ENCODE data around the gene ZNF547.
A peak's percentile ranks its signal among the peaks of the same experiment; 100 is the strongest.

ZNF547 gene

DNA sequence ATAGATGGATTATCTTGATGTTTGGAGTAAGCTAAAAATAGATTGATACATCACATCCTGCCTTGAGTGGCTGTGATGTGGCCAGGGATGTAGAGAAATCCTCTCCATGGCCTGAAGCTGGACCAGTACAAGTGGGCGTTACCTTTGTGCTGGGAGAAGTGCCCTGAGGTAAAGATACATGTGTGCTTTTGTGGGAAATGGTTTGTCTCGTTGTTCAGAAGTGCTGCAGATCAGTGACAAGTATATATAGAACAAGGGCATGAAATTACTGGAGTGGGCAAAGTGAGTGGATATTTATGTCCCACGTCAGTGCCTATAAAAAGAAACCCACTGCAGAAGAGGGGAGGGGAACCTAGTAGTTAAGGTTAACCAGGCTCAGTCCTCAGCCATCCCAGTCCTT is 24.5 kb upstream of the ZNF547 start:
- H3K4me1 ChIP-seq (ENCODE audit: control insufficient read depth, insufficient read depth, low read length) = peaks cover 4% of the 10 kb centered on the region
- H3K9me3 ChIP-seq (ENCODE audit: control insufficient read depth in 2 of 2, low read length in 2 of 2) = no peaks in the 10 kb centered on the region
- no peaks in the 10 kb centered on the region for H3K27me3 ChIP-seq (ENCODE audit: control insufficient read depth in 1 of 2, insufficient read depth in 2 of 2, low read length in 2 of 2)
- H3K4me3 ChIP-seq (ENCODE audit: low read length in 2 of 2) = peak overlapping the region in 1 of 2 donors; percentile 31
- no peak overlapping the region for H3K27ac ChIP-seq (ENCODE audit: low read length)
- no peak overlapping the region for H3K9ac ChIP-seq (ENCODE audit: low read length in 2 of 2)
- H3K36me3 ChIP-seq (ENCODE audit: control insufficient read depth in 2 of 2, insufficient read depth in 2 of 2, low read length in 2 of 2) = no peaks in the 10 kb centered on the region

DNA sequence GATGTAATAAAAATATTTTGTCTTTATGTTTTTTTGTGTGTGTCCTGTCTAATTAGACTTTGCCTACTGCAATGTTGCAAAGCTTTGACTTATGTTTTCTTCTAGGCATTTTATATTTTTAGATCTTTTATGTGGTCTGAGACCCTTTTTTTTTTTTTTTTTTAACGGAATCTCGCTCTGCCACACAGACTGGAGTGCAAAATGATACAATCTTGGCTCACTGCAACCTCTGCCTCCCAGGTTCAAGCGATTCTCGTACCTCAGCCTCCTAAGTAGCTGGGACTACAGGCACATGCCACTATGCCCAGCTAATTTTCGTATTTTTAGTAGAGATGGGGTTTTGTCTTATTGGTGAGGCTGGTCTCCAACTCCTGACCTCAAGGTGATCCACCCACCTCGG is 20.8 kb upstream of the ZNF547 start:
- Histone ChIP-seq H3K27me3 (ENCODE audit: control insufficient read depth in 1 of 2, insufficient read depth in 2 of 2, low read length in 2 of 2) (no peaks in the 10 kb centered on the region), H3K36me3 (ENCODE audit: control insufficient read depth in 2 of 2, insufficient read depth in 2 of 2, low read length in 2 of 2) (no peaks in the 10 kb centered on the region)

DNA sequence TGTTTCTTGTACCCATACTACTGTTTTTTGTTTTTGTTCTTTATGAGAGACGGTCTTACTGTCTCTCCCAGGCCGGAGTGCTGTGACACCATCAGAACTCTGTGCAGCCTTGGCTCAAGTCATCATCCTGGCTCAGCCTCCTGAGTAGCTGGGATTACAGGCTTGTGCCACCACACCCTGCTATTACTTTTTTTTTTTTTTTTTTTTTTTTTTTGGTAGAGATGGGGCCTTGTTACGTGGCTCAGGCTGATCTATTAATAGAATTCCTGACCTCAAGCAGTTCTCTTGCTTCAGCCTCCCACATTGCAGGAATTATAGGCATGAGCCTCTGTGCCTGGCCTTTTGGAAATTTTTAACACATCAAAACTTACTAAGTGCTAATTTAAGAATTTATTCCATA is 15.2 kb upstream of the ZNF547 start:
- H3K4me1 ChIP-seq (ENCODE audit: control insufficient read depth, insufficient read depth, low read length) = peaks cover 21% of the 10 kb centered on the region
- peaks cover 2 to 3% of the 10 kb centered on the region in 2 donors for H3K36me3 ChIP-seq (ENCODE audit: control insufficient read depth in 2 of 2, insufficient read depth in 2 of 2, low read length in 2 of 2)
- no peak overlapping the region for H3K9ac ChIP-seq (ENCODE audit: low read length in 2 of 2)
- H3K27me3 ChIP-seq (ENCODE audit: control insufficient read depth in 1 of 2, insufficient read depth in 2 of 2, low read length in 2 of 2) = no peaks in the 10 kb centered on the region
- H3K4me3 ChIP-seq (ENCODE audit: low read length in 2 of 2) = no peak overlapping the region
- H3K9me3 ChIP-seq (ENCODE audit: control insufficient read depth in 2 of 2, low read length in 2 of 2) = peaks cover 0 to 2% of the 10 kb centered on the region in 2 donors
- no peak overlapping the region for H3K27ac ChIP-seq (ENCODE audit: low read length)

More for the DNA sequence above, 20.8 kb upstream of the ZNF547 start:
- Histone ChIP-seq H3K4me3 (ENCODE audit: low read length in 2 of 2) (no peak overlapping the region), H3K27ac (ENCODE audit: low read length) (no peak overlapping the region), H3K9ac (ENCODE audit: low read length in 2 of 2) (no peak overlapping the region), H3K9me3 (ENCODE audit: control insufficient read depth in 2 of 2, low read length in 2 of 2) (no peaks in the 10 kb centered on the region), H3K4me1 (ENCODE audit: control insufficient read depth, insufficient read depth, low read length) (peaks cover 4% of the 10 kb centered on the region)

DNA sequence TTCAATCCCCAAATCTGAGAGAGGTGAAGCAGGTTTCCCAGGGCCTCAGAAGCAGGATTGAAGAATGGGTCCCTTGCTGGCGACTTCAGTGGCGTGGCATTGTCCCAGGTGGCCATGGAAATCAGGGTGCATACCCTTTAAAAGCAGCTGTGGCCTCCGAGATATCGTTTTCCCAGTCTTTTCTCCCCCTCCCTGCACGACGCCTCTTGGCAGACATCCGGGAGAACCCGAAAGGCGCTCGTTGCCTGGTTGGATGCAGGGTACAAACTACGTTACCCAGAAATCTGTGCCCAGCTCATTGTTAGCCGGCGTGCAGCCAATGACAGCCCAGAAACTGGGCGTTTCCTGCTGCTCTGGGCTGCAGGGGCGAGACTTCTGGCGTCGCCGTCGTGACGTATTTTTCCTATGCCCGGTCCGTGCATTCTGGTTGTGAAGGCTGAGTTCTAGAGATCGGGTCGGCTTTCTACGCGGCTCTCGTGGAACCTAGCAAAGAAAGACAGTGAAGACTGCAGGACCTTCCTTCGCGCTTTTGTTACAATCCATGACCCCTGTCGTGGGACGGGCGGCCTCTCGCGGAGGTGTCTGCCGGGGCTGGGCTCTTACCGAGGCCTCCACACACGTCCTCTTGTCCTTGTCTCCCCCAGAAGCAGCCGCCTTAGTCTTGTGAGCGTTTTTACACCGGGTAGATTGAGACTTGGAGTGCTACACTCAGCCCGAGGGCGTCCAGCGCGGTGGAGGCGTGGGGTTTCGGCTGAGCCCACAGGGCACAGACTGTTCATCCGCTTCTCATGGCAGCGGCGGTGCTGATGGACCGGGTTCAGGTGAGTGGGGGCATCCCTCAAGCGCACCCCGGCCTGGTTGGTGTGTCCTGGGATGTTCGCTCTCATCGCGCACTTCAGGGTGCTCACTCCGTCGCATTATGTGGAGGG is 12.2 kb upstream of the ZNF547 start, which contains the start of gene ZNF304:
Gene ZNF304 (plus strand): TSS at position 395 of the 929 bp plus-strand sequence. CDS start 394 bp downstream, at position 789.
- H3K9me3 ChIP-seq (ENCODE audit: control insufficient read depth in 2 of 2, low read length in 2 of 2) = peaks cover 11 to 12% of the 10 kb centered on the region in 2 donors
- H3K9ac ChIP-seq (ENCODE audit: low read length in 2 of 2) = peak within 1 kb of the TSS; percentile 92 to 98
- peaks cover 26 to 33% of the 10 kb centered on the region in 2 donors for H3K36me3 ChIP-seq (ENCODE audit: control insufficient read depth in 2 of 2, insufficient read depth in 2 of 2, low read length in 2 of 2)
- peaks cover 24% of the 10 kb centered on the region for H3K4me1 ChIP-seq (ENCODE audit: control insufficient read depth, insufficient read depth, low read length)
- no peaks in the 10 kb centered on the region for H3K27me3 ChIP-seq (ENCODE audit: control insufficient read depth in 1 of 2, insufficient read depth in 2 of 2, low read length in 2 of 2)
- peak within 1 kb of the TSS; percentile 82 for H3K27ac ChIP-seq (ENCODE audit: low read length)
- peak within 1 kb of the TSS; percentile 96 to 100 for H3K4me3 ChIP-seq (ENCODE audit: low read length in 2 of 2)

DNA sequence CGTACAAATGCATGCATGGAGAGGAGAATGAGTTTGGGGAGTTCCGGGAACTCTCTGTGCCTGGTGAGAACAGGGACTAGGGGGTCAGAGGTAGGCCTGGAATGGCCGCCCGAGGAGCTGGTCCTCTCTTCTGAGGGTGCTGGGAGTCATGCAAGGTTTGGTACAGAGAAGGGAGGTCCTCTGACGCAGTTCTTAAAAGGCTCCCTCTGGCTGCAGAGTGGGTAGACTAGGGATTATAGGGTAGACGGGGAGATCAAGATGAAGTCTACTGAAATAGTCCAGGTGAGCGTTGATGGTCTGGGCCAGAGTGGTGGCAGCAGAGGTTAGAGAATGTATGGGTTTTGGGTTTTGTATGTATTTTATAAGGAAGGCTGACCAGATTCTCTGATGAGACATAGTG is 11.5 kb upstream of the ZNF547 start:
- H3K4me1 ChIP-seq (ENCODE audit: control insufficient read depth, insufficient read depth, low read length) = peaks cover 24% of the 10 kb centered on the region
- H3K27ac ChIP-seq (ENCODE audit: low read length) = no peak overlapping the region

DNA sequence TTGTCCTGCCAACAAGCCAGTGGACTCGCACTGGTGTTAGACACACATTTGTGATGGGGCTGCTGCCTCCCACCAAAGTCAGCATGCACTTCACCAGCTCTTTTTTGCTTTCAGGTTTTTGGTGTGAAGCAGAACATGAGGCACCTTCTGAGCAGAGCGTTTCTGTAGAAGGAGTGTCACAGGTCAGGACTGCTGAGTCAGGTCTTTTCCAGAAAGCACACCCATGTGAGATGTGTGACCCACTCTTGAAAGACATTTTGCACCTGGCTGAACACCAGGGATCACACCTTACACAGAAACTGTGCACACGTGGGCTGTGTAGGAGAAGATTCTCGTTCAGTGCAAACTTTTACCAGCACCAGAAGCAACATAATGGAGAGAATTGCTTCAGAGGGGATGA is 7.4 kb upstream of the ZNF547 start:
- peaks cover 25 to 39% of the 10 kb centered on the region in 2 donors for H3K9me3 ChIP-seq (ENCODE audit: control insufficient read depth in 2 of 2, low read length in 2 of 2)

More for the DNA sequence above, 11.5 kb upstream of the ZNF547 start:
- Histone ChIP-seq H3K36me3 (ENCODE audit: control insufficient read depth in 2 of 2, insufficient read depth in 2 of 2, low read length in 2 of 2) (peaks cover 33 to 40% of the 10 kb centered on the region in 2 donors), H3K9ac (ENCODE audit: low read length in 2 of 2) (peak overlapping the region; percentile 92 to 98), H3K9me3 (ENCODE audit: control insufficient read depth in 2 of 2, low read length in 2 of 2) (peaks cover 12 to 17% of the 10 kb centered on the region in 2 donors), H3K4me3 (ENCODE audit: low read length in 2 of 2) (peak overlapping the region; percentile 96 to 100), H3K27me3 (ENCODE audit: control insufficient read depth in 1 of 2, insufficient read depth in 2 of 2, low read length in 2 of 2) (no peaks in the 10 kb centered on the region)

DNA sequence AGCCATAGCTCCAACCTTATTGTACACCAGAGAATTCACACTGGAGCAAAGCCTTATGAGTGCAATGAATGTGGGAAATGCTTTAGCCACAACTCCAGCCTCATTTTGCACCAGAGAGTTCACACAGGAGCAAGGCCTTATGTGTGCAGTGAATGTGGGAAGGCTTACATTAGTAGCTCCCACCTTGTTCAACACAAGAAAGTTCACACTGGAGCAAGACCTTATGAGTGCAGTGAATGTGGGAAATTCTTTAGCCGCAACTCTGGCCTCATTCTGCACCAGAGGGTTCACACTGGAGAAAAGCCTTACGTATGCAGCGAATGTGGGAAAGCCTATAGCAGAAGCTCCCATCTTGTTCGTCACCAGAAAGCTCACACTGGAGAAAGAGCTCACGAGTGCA is 5.9 kb upstream of the ZNF547 start:
- H3K9ac ChIP-seq (ENCODE audit: low read length in 2 of 2) = no peak overlapping the region
- H3K4me3 ChIP-seq (ENCODE audit: low read length in 2 of 2) = no peak overlapping the region
- H3K36me3 ChIP-seq (ENCODE audit: control insufficient read depth in 2 of 2, insufficient read depth in 2 of 2, low read length in 2 of 2) = peaks cover 50 to 62% of the 10 kb centered on the region in 2 donors
- peaks cover 25 to 39% of the 10 kb centered on the region in 2 donors for H3K9me3 ChIP-seq (ENCODE audit: control insufficient read depth in 2 of 2, low read length in 2 of 2)
- H3K4me1 ChIP-seq (ENCODE audit: control insufficient read depth, insufficient read depth, low read length) = peaks cover 10% of the 10 kb centered on the region
- no peak overlapping the region for H3K27ac ChIP-seq (ENCODE audit: low read length)
- no peaks in the 10 kb centered on the region for H3K27me3 ChIP-seq (ENCODE audit: control insufficient read depth in 1 of 2, insufficient read depth in 2 of 2, low read length in 2 of 2)

More for the DNA sequence above, 7.4 kb upstream of the ZNF547 start:
- Histone ChIP-seq H3K36me3 (ENCODE audit: control insufficient read depth in 2 of 2, insufficient read depth in 2 of 2, low read length in 2 of 2) (peaks cover 50 to 62% of the 10 kb centered on the region in 2 donors), H3K27ac (ENCODE audit: low read length) (no peak overlapping the region), H3K27me3 (ENCODE audit: control insufficient read depth in 1 of 2, insufficient read depth in 2 of 2, low read length in 2 of 2) (no peaks in the 10 kb centered on the region), H3K9ac (ENCODE audit: low read length in 2 of 2) (no peak overlapping the region), H3K4me3 (ENCODE audit: low read length in 2 of 2) (no peak overlapping the region), H3K4me1 (ENCODE audit: control insufficient read depth, insufficient read depth, low read length) (peaks cover 20% of the 10 kb centered on the region)

DNA sequence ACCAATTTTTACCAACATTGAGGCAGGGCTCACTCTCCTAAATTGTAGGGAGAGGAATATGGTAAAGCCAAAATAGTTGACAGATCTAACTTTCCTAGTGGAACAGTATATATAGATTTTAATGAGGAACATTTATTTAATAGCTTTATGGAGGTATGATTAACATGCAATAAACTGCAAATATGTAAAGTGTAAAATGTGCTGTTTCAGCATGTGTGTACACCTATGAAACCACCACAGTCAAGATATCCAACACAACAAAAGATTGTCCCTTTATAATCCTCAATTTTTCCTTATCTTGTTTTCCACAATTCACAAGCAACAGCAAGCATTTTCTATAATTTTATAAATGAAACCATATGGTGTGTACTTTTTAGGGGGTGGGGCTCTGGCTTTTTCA is 4.1 kb upstream of the ZNF547 start:
- peaks cover 43 to 48% of the 10 kb centered on the region in 2 donors for H3K36me3 ChIP-seq (ENCODE audit: control insufficient read depth in 2 of 2, insufficient read depth in 2 of 2, low read length in 2 of 2)
- no peak overlapping the region for H3K4me3 ChIP-seq (ENCODE audit: low read length in 2 of 2)
- no peak overlapping the region for H3K9ac ChIP-seq (ENCODE audit: low read length in 2 of 2)
- no peak overlapping the region for H3K27ac ChIP-seq (ENCODE audit: low read length)
- H3K9me3 ChIP-seq (ENCODE audit: control insufficient read depth in 2 of 2, low read length in 2 of 2) = peaks cover 17 to 37% of the 10 kb centered on the region in 2 donors
- H3K4me1 ChIP-seq (ENCODE audit: control insufficient read depth, insufficient read depth, low read length) = peaks cover 5% of the 10 kb centered on the region
- no peaks in the 10 kb centered on the region for H3K27me3 ChIP-seq (ENCODE audit: control insufficient read depth in 1 of 2, insufficient read depth in 2 of 2, low read length in 2 of 2)

DNA sequence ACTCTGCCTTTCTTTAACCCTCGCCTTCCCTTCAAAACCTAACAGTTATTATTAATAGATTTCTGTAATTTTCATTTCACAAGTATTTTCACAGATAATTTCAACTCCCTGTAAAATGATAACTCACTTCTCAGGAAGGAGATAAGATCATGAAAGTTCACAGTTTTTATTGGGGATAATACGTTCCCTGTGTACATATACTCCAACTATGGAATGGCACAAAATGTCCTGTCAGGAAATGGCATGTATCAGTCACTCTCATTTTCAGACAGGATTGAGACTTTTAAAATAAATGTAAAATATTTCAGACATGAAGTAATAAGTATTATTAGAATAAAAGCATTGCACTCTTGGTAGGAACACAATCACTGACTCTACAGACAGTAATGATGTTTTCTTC is 932 bp upstream of the ZNF547 start:
- no peaks in the 10 kb centered on the region for H3K27me3 ChIP-seq (ENCODE audit: control insufficient read depth in 1 of 2, insufficient read depth in 2 of 2, low read length in 2 of 2)
- peak overlapping the region; percentile 85 to 88 for H3K4me3 ChIP-seq (ENCODE audit: low read length in 2 of 2)
- peaks cover 9% of the 10 kb centered on the region for H3K4me1 ChIP-seq (ENCODE audit: control insufficient read depth, insufficient read depth, low read length)
- H3K27ac ChIP-seq (ENCODE audit: low read length) = peak overlapping the region; percentile 92
- peak overlapping the region; percentile 77 to 88 for H3K9ac ChIP-seq (ENCODE audit: low read length in 2 of 2)
- H3K36me3 ChIP-seq (ENCODE audit: control insufficient read depth in 2 of 2, insufficient read depth in 2 of 2, low read length in 2 of 2) = peaks cover 11 to 16% of the 10 kb centered on the region in 2 donors
- peaks cover 13 to 16% of the 10 kb centered on the region in 2 donors for H3K9me3 ChIP-seq (ENCODE audit: control insufficient read depth in 2 of 2, low read length in 2 of 2)

DNA sequence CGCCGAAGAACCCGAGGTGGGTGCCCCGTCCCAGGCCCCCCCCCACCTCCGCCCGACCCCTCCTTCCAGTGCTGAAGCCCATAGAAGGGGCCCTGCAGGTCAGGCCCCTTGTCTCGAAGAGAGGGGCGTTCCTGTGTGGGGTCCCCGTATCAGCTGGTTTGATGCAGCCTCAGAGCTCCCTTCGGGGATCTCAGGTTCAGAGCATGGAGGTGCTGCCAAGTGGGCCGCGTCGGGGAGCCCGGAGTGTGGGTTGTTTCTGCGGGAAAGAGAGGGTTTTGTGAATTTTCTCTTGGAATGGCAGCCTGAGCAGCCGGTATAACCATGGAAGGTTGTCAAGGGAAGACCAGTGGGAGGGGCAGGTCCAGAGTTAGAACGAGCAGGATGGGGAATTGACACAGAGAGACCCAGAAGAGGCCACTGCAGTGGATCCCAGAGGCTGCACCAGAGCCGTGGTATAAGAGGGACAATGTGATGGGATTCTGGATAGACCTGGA is 384 bp downstream of the ZNF547 start:
- Histone ChIP-seq H3K9me3 (ENCODE audit: control insufficient read depth in 2 of 2, low read length in 2 of 2) (peaks cover 2 to 5% of the 10 kb centered on the region in 2 donors), H3K4me3 (ENCODE audit: low read length in 2 of 2) (peak overlapping the region; percentile 85 to 88), H3K4me1 (ENCODE audit: control insufficient read depth, insufficient read depth, low read length) (peaks cover 9% of the 10 kb centered on the region), H3K27ac (ENCODE audit: low read length) (peak overlapping the region; percentile 92), H3K9ac (ENCODE audit: low read length in 2 of 2) (peak overlapping the region; percentile 71 to 86), H3K36me3 (ENCODE audit: control insufficient read depth in 2 of 2, insufficient read depth in 2 of 2, low read length in 2 of 2) (peaks cover 2 to 5% of the 10 kb centered on the region in 2 donors), H3K27me3 (ENCODE audit: control insufficient read depth in 1 of 2, insufficient read depth in 2 of 2, low read length in 2 of 2) (no peaks in the 10 kb centered on the region)

Measured in stomach smooth muscle (tissue), 2 donors.